GM06990 (cell line): ENCODE data around the gene NECTIN1.

ENCODE experiments used
- DNase-seq: peaks from one replicate; pipeline ENCODE4 v3.0.0-alpha.2; 2011; ENCODE audit not compliant: insufficient read length; ENCODE audit errors: extremely low read depth
- H3K27me3 ChIP-seq: replicated peaks from 2 replicates; pipeline ENCODE4 v1.6.0; 2011; ENCODE audit warnings: low read length; ENCODE audit not compliant: control insufficient read depth, insufficient read depth
- H3K36me3 ChIP-seq: 2 replicates; pipeline ENCODE4 v1.5.1; 2011; ENCODE audit warnings: low read length; ENCODE audit not compliant: control insufficient read depth, insufficient read depth
- H3K4me3 ChIP-seq: replicated peaks from 2 replicates; pipeline ENCODE4 v1.5.1; 2011; ENCODE audit warnings: low read depth, mild to moderate bottlenecking, control low read depth, low read length
- CTCF ChIP-seq: IDR thresholded peaks from 2 replicates; pipeline ENCODE4 v1.5.1; 2011; ENCODE audit warnings: low read length, control low read depth, mild to moderate bottlenecking, inconsistent platforms; ENCODE audit not compliant: insufficient read depth, poor library complexity, severe bottlenecking

The NECTIN1 gene

GRCh38 chr11:119641983-119642745 lies 86.8 kb downstream of the NECTIN1 start:
- DNase-seq, result no peak
- no peaks in the 10 kb centered on the region; the same call in none of the 2 replicates for H3K27me3 ChIP-seq
- H3K4me3 ChIP-seq, result no peak overlapping the region
- TF ChIP-seq CTCF, result peak; percentile 76
- H3K36me3 ChIP-seq, result no peaks in the 10 kb centered on the region

GRCh38 chr11:119640541-119640940 lies 88.5 kb downstream of the NECTIN1 start:
- no peak for TF ChIP-seq CTCF
- DNase-seq, result no peak
- Histone ChIP-seq H3K4me3 (no peak overlapping the region), H3K36me3 (no peaks in the 10 kb centered on the region), H3K27me3 (no peaks in the 10 kb centered on the region; the same call in none of the 2 replicates)

- Histone ChIP-seq H3K4me3 (no peak overlapping the region), H3K27me3 (no peaks in the 10 kb centered on the region; the same call in none of the 2 replicates), H3K36me3 (no peaks in the 10 kb centered on the region)
- no peak for TF ChIP-seq CTCF
- no peak for DNase-seq
These were observed 89.3 kb downstream of the NECTIN1 start for GRCh38 chr11:119639642-119640205.

- H3K27me3 ChIP-seq, result no peaks in the 10 kb centered on the region; the same call in none of the 2 replicates
- no peaks in the 10 kb centered on the region for H3K36me3 ChIP-seq
- no peak for DNase-seq
- no peak for TF ChIP-seq CTCF
- no peak overlapping the region for H3K4me3 ChIP-seq
These were observed 90.1 kb downstream of the NECTIN1 start for GRCh38 chr11:119638851-119639250.

GRCh38 chr11:119637481-119637880 lies 91.5 kb downstream of the NECTIN1 start:
- TF ChIP-seq CTCF, result no peak
- Histone ChIP-seq H3K36me3 (no peaks in the 10 kb centered on the region), H3K27me3 (no peaks in the 10 kb centered on the region; the same call in none of the 2 replicates), H3K4me3 (no peak overlapping the region)
- no peak for DNase-seq
